ACC112 (cell line): ENCODE data around the gene ARID1B.

Source experiments
- H2AFZ ChIP-seq: fragments of 200-600 bp; sonication (generic); one replicate; pipeline ENCODE4 v1.6.0; 2017; ENCODE audit warnings: antibody characterized with exemption, low read length; ENCODE audit not compliant: unreplicated experiment
- H3K27ac ChIP-seq: fragments of 200-600 bp; sonication (generic); 2 replicates; pipeline ENCODE4 v1.5.1; 2014; ENCODE audit warnings: low read depth, mild to moderate bottlenecking, antibody characterized with exemption, low read length, moderate library complexity
- H3K27me3 ChIP-seq: fragments of 200-600 bp; sonication (generic); 2 replicates; pipeline ENCODE4 v1.6.1; 2014; ENCODE audit warnings: mild to moderate bottlenecking, antibody characterized with exemption, low read length, moderate library complexity, mixed read lengths; ENCODE audit not compliant: insufficient read depth
- H3K36me3 ChIP-seq: fragments of 200-600 bp; sonication (generic); 2 replicates; pipeline ENCODE4 v1.6.1; 2016; ENCODE audit warnings: mild to moderate bottlenecking, antibody characterized with exemption, low read length, moderate library complexity, mixed read lengths; ENCODE audit not compliant: insufficient read depth
- H3K4me1 ChIP-seq: fragments of 200-600 bp; sonication (generic); one replicate; pipeline ENCODE4 v1.6.1; 2016; ENCODE audit warnings: low read length, mixed read lengths; ENCODE audit not compliant: insufficient read depth, unreplicated experiment, control insufficient read depth
- H3K4me3 ChIP-seq: fragments of 200-600 bp; sonication (generic); 2 replicates; pipeline ENCODE4 v1.5.1; 2014; ENCODE audit warnings: mild to moderate bottlenecking, low read depth, low read length
- H3K79me2 ChIP-seq: fragments of 200-600 bp; sonication (generic); one replicate; pipeline ENCODE4 v1.6.0; 2016; ENCODE audit warnings: low read length; ENCODE audit not compliant: control insufficient read depth, unreplicated experiment, insufficient read depth

Gene ARID1B

DNA sequence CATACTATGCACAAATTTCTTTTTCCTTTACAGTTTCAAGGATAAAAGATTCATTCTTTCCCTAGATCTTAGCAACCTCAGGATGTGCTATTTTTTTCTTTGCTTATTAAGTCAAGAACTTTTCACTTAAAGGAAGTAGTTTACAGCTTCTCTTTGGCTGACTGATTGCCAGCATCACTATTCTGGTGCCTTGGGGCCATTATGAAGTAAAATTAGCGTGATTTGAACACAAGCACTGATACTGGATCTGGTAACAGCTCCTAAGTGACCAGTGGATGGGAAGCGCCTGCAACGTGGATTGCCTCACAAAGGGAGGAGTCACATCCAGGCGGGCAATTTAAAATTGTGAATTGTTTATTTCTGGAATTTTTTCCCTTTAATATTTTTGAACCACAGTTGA, 147.1 kb downstream of the ARID1B start:
- Histone ChIP-seq H3K36me3 (no peaks in the 10 kb centered on the region), H3K4me3 (no peak overlapping the region), H3K27ac (no peak overlapping the region), H3K4me1 (peaks cover 4% of the 10 kb centered on the region), H2AFZ (no peak overlapping the region), H3K27me3 (no peaks in the 10 kb centered on the region), H3K79me2 (peaks cover 38% of the 10 kb centered on the region)

DNA sequence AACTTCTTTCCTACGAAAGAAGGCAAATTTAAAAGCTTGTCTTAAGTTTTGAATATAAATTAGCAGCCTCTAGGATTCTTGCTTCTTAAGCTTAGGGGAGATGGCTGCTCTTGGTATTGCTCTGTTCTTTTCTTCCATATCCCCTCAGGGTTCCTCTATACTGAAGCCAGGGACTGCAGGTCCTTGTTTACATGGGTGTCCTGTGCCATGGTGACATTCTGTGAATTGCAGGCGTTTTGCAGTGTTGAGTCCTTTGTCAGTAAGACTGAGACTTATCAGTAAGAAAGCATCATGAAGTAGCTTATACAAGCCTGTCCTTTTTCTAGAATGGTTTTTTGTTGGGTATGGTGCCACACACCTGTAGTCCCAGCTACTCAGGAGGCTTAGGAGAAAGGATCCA, 147.8 kb downstream of the ARID1B start:
- H3K27me3 ChIP-seq, result no peaks in the 10 kb centered on the region
- H3K27ac ChIP-seq, result no peak overlapping the region
- no peaks in the 10 kb centered on the region for H3K36me3 ChIP-seq
- H3K4me1 ChIP-seq, result peaks cover 4% of the 10 kb centered on the region
- no peak overlapping the region for H2AFZ ChIP-seq
- no peak overlapping the region for H3K4me3 ChIP-seq
- peaks cover 40% of the 10 kb centered on the region for H3K79me2 ChIP-seq

DNA sequence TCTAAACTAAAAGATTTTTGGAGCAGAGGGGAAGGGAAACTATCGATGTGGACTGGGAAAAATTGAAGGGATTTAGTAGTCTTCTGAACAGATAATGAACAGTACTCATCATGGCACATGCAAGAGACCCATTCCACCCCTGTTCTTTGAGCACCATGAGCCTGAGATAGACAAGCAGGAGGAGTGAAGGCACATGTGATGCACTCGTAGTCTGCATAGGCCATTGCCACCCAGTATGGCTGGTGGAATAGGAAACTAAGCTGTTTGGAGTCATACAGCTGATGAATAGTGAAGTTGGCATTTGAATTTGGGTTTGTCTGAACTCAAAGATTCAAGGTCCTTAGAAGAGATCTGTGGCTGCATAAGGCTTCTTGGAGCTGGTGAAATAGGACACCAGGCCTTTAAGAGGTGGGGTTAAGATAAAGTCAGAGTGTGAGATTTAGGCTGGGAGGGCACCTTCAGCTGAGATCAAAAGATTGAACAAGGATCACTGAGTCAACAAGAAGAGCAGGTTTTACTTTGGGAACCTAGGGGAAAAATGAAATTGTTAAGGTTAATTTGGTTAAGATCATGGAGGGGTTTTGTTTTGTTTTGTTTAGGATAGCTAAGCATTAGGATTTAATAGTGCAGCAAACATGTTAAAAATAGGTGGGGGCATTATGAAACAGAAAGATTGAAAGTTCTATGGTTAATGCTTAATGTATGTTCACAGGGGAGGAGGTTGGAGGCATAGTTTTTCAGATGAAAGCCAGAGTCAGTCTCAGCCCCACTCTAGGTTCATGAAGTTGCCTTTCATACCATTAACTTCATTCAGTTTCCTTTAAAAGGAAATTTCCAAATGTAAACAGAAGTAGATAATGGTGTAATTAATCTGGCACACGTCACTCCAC, 148.8 kb downstream of the ARID1B start:
- Histone ChIP-seq H3K4me1 (peaks cover 4% of the 10 kb centered on the region), H2AFZ (no peak overlapping the region), H3K36me3 (no peaks in the 10 kb centered on the region), H3K79me2 (peaks cover 35% of the 10 kb centered on the region), H3K27me3 (no peaks in the 10 kb centered on the region), H3K4me3 (no peak overlapping the region), H3K27ac (no peak overlapping the region)

DNA sequence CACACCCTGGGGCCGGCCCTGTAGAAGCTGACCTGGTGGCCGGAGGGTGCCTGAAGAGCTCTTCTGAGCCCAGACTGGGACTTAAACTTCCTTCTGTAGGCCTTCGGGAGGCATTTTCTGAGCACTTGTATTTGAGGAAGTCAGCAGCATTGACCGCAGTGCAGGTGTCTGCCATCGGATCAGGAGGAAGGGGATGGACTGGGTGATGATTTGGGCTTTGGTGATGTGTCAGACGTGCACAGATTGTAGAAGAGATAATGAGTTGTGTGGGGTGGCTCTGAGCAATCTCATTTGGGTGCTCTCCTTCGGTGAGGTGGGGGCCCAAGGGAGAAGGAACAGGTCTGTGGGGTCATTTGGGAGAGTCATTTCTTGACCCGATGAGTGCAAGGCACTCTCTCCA, 150.9 kb downstream of the ARID1B start:
- peaks cover 34% of the 10 kb centered on the region for H3K79me2 ChIP-seq
- peaks cover 4% of the 10 kb centered on the region for H3K4me1 ChIP-seq
- no peak overlapping the region for H3K27ac ChIP-seq

DNA sequence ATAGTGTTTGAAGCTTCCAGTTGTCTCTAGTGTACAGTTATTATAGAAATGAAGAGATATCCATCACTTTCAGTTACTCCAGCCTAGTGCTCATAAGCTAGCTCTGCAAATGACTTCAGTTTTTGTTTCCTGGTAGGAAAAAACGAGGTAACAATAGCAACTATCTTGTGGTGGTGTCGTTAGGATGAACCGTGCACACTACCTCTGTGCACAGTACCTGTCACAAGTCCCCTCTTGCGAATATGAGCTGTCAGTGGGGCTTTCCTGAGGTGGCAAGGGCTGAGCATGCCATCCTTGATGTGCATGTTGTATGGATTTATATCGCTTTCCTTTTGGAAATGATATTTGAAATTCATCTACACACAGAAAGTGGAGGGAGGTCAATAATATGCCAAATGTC, 151.8 kb downstream of the ARID1B start:
- no peak overlapping the region for H2AFZ ChIP-seq
- H3K79me2 ChIP-seq, result peaks cover 40% of the 10 kb centered on the region
- no peaks in the 10 kb centered on the region for H3K36me3 ChIP-seq
- no peaks in the 10 kb centered on the region for H3K27me3 ChIP-seq
- H3K4me3 ChIP-seq, result no peak overlapping the region
- H3K4me1 ChIP-seq, result peaks cover 4% of the 10 kb centered on the region
- no peak overlapping the region for H3K27ac ChIP-seq

More for the DNA sequence above, 150.9 kb downstream of the ARID1B start:
- Histone ChIP-seq H3K36me3 (no peaks in the 10 kb centered on the region), H2AFZ (no peak overlapping the region), H3K4me3 (no peak overlapping the region), H3K27me3 (no peaks in the 10 kb centered on the region)

DNA sequence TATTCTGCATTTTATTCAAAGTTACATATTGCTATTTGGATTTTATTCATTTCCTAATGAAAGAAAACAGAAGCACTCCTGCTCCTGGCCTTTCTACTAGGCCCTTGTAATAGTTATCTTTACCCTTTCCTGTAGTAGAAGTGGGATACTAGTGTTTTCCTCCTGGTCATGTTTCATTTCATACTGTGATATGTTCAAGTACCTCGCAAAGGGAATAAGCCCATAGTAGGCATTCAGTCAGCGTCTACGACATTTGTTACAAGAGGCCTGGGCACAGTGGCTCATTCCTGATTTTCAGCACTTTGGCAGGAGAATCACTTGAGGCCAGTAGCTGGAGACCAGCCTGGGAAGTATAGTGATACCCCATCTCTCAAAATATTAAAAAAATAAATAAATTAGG, 154.1 kb downstream of the ARID1B start:
- Histone ChIP-seq H3K36me3 (0 out of 2 replicates have a peak, but pooled peaks cover 4% of the 10 kb centered on the region), H3K27me3 (no peaks in the 10 kb centered on the region), H3K27ac (no peak overlapping the region), H2AFZ (no peak overlapping the region), H3K4me3 (no peak overlapping the region), H3K4me1 (no peaks in the 10 kb centered on the region), H3K79me2 (peaks cover 42% of the 10 kb centered on the region)

DNA sequence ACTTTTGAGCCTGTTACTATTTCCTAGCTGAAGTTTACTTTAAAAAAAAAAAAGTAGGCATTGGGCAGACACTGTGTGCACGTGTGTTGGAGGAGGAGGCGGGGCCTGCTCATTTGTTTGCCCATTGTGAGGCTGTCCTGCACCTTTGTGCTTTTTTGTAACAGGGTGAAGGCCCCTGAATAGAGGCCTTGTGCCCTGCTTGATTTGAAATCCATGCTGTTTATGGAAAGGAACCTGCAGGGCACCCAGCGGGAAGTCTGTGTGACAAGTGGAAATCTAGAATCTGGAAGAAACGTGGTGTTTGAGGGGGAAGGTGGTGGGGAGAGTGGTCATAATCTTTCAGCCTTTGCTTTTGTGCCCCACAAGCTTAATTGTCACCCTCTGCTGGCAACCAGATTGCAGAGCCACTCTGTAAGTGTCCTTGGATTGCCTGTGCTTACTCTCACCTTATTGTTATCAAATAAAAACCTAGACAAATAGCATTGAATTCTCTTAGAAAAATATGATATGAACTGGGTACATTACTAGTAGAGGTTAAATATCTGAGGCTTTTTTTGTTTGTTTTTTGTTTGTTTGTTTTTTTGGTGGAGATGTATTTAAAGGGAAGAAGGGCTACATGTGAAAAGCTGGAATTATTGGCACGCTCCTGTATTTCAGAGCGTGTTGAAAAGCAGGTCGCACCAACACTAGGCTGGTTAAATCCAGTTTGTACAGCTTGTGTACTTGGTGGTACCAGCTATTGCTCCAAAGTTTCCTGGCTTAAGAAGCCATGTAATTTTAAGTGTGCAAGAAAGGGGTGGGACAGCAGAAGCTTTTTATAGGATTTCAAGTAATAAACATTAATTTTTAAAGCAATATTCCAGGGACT, 156.3 kb downstream of the ARID1B start:
- Histone ChIP-seq H3K27ac (no peak overlapping the region), H3K4me3 (no peak overlapping the region), H3K27me3 (no peaks in the 10 kb centered on the region), H3K79me2 (peaks cover 41% of the 10 kb centered on the region), H2AFZ (no peak overlapping the region), H3K4me1 (no peaks in the 10 kb centered on the region), H3K36me3 (0 out of 2 replicates have a peak, but pooled peaks cover 4% of the 10 kb centered on the region)

DNA sequence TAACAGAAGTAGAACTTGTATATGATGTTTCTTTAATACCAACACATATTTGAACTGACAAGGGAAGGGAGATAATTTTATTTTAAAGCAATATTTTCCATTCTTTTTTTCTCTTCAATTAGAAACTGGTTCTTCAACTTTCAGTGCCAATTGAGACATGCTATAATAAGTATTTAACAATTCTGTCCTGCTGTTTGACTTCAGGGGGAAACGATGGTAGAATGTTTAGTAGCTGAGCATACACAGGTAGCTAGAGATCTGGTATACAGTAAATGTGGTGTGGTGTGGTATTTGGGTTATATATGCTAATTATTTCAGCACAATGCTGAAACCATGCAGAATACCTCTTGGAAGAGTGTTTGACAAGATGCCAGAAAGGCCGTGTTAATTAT, 156.9 kb downstream of the ARID1B start:
- Histone ChIP-seq H3K27ac (no peak overlapping the region), H3K4me1 (no peaks in the 10 kb centered on the region), H3K36me3 (0 out of 2 replicates have a peak, but pooled peaks cover 4% of the 10 kb centered on the region), H3K27me3 (no peaks in the 10 kb centered on the region), H2AFZ (no peak overlapping the region), H3K79me2 (peaks cover 44% of the 10 kb centered on the region), H3K4me3 (no peak overlapping the region)

DNA sequence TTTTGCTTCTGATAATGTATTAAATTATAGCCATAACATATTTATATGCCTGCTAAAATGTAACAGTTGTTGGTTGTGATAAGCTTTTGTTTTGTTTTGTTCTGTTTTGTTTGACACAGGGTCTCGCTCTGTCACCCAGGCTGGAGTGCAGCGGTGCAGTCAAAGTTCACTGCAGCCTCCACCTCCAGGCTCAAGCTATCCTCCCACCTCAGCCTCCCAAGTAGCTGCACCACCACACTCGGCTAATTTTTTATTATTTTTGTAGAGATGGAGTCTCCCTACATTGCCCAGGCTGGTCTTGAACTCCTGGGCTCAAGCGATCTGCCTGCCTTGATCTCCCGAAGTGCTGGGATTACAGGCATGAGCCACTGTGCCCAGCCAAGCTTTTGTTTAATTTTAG, 157.8 kb downstream of the ARID1B start:
- H3K27ac ChIP-seq, result no peak overlapping the region
- H3K36me3 ChIP-seq, result 0 out of 2 replicates have a peak, but pooled peaks cover 4% of the 10 kb centered on the region
- H2AFZ ChIP-seq, result no peak overlapping the region
- peaks cover 39% of the 10 kb centered on the region for H3K79me2 ChIP-seq
- no peaks in the 10 kb centered on the region for H3K4me1 ChIP-seq
- H3K4me3 ChIP-seq, result no peak overlapping the region
- no peaks in the 10 kb centered on the region for H3K27me3 ChIP-seq

DNA sequence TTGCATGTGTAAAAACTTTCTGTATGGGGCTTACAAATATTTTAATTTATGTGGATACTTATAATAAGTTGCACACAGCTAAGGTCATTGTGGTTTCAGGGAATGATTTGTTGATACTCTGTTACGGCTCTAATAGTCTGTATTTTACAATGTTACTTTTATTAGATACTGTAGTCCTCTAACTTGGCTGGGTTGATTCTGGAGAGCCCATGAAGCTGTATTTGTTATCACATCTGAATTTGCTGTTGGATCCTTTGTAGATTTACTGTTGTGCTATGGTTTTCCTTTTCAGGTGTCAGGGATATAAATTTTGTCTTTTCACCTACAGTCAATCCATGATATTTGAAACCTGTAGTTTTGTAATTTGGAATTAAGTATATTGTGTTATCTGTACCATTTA, 161.0 kb downstream of the ARID1B start:
- Histone ChIP-seq H3K4me3 (no peak overlapping the region), H3K79me2 (peaks cover 52% of the 10 kb centered on the region), H3K4me1 (no peaks in the 10 kb centered on the region), H3K27me3 (no peaks in the 10 kb centered on the region), H2AFZ (no peak overlapping the region), H3K27ac (no peak overlapping the region), H3K36me3 (0 out of 2 replicates have a peak, but pooled peaks cover 4% of the 10 kb centered on the region)
